Heart left ventricle (tissue), 13 donors: Measurements from ENCODE around the gene TOR1B.

Experiments used
- POLR2A ChIP-seq, 2 donors: fragments of 450-650 bp; IDR thresholded peaks; one replicate each; pipeline ENCODE4 v1.6.1; 2017; ENCODE audit warnings: antibody characterized with exemption in 2 of 2, mild to moderate bottlenecking in 2 of 2, moderate library complexity in 2 of 2
- TF ChIP-seq, protein P1 (sequence below), 12 donors: fragments of 200-600 bp; sonication (generic) in 4 of 12; IDR thresholded peaks; one replicate each; pipeline versions ENCODE4 v1.5.0 to v1.8.0; 2018 to 2022; ENCODE audit warnings: antibody characterized with exemption in 12 of 12, mild to moderate bottlenecking in 5 of 12
- donor health status: ischemic (EF 13 %, LVEDD 7.1; RV severe dilation, severe dysfunction).
- donor health status: DM: no; HTN: yes; CAD: no.
- donor health status: DM: no; HTN: no; CAD: no.
- donor health status: ischemic (EF 25% LVEDD 6.9; RV normal size, moderate dysfunction).
- donor health status: ischemic (EF 25% LVEDD 5.7; RV mildly dilated, moderate dysfunction).
- donor health status: ischemic (EF 35%, LVEDD 5.7; RV mildly dilated, moderate dysfunction).
- donor health status: nonischemic (EF 11% LVEDD 7.7; RV severe dilation, severe dysfunction).
- donor health status: DM: yes; HTN: yes; CAD: no.
- donor health status: PGD.
- donor health status: ischemic (EF 29% LVEDD 5.4; RV normal size, mild dysfunction).
- donor health status: nonischemic (EF 23%, LVEDD 6.1; RV moderate dilation, normal function).

DNA sequence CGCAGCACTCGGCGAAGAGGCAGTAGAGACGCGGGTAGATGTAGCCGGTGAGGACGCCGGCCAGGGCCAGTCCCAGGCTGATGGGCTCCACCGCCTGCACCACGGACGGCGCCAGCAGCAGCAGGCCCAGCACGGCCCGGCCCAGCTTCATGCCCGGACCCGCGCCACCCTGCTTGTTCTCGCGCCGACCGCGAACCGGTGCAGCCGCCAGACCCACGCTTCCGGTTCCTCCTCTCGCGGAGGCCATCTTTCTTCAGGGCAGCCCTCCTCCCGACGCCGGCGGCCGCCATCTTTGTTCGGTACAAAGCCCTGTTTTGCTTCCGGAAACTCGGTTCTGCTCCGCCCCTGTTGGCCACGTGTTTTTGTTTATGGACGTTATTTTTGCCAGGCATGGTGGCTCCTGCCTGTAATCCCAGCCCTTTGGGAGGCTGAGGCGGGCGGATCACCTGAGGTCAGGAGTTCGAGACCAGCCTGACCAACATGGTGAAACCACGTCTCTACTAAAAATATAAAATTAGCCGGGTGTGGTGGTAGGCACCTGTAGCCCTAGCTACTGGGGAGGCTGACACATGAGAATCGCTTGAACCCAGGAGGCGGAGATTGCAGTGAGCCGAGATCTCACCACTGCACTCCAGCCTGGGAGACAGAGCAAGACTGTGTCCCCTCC lies 21.1 kb downstream of the TOR1B start, which contains the start of gene TOR1A:
- TF ChIP-seq, protein P1, sequence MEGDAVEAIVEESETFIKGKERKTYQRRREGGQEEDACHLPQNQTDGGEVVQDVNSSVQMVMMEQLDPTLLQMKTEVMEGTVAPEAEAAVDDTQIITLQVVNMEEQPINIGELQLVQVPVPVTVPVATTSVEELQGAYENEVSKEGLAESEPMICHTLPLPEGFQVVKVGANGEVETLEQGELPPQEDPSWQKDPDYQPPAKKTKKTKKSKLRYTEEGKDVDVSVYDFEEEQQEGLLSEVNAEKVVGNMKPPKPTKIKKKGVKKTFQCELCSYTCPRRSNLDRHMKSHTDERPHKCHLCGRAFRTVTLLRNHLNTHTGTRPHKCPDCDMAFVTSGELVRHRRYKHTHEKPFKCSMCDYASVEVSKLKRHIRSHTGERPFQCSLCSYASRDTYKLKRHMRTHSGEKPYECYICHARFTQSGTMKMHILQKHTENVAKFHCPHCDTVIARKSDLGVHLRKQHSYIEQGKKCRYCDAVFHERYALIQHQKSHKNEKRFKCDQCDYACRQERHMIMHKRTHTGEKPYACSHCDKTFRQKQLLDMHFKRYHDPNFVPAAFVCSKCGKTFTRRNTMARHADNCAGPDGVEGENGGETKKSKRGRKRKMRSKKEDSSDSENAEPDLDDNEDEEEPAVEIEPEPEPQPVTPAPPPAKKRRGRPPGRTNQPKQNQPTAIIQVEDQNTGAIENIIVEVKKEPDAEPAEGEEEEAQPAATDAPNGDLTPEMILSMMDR (IDR thresholded peaks at IDR 0.05) = no peak
- TF ChIP-seq POLR2A (IDR thresholded peaks at IDR 0.05) = peak in 1 of 2 donors; percentile 57
